Measurements from ENCODE around the gene KCNK5. TPM values are rescaled to one million over a fixed set of nuclear protein-coding genes. Genes with fewer than 3 reads are reported as not detected.

Gene KCNK5
- total RNA-seq, 4 donors from 2014 or later: 16.7 to 20.0 (median 18.4) TPM

DNA sequence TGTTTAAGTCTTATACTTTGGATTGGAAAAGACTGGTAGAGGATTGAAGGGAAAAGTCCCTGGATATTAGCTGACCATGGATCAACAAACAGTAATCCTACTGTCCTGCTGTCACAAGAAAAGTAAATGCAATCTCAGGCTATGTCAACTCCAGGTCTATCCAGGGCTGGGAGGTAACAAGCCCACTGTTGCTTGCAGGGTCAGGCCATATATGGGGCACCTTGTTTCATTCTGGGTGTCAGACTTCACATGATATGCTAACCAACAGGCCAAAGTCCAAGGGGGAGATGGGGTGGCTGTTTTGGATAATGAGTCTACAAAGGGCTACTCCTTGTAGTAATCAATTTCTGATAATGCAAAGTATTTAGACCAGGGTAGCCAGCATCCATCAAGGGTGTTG, 30.7 kb downstream of the KCNK5 start:
- Histone ChIP-seq H3K36me3 (peaks cover 0 to 24% (median 0%) of the 10 kb centered on the region in 3 donors), H3K27ac (no peak overlapping the region), H3K4me1 (peaks cover 0 to 49% (median 16%) of the 10 kb centered on the region in 4 donors), H3K4me3 (no peak overlapping the region), H3K9me3 (no peaks in the 10 kb centered on the region), H3K27me3 (no peaks in the 10 kb centered on the region)
- TF ChIP-seq, protein P1, sequence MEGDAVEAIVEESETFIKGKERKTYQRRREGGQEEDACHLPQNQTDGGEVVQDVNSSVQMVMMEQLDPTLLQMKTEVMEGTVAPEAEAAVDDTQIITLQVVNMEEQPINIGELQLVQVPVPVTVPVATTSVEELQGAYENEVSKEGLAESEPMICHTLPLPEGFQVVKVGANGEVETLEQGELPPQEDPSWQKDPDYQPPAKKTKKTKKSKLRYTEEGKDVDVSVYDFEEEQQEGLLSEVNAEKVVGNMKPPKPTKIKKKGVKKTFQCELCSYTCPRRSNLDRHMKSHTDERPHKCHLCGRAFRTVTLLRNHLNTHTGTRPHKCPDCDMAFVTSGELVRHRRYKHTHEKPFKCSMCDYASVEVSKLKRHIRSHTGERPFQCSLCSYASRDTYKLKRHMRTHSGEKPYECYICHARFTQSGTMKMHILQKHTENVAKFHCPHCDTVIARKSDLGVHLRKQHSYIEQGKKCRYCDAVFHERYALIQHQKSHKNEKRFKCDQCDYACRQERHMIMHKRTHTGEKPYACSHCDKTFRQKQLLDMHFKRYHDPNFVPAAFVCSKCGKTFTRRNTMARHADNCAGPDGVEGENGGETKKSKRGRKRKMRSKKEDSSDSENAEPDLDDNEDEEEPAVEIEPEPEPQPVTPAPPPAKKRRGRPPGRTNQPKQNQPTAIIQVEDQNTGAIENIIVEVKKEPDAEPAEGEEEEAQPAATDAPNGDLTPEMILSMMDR (IDR thresholded peaks at IDR 0.05): no peak
- TF ChIP-seq EP300 (IDR thresholded peaks at IDR 0.05) (no peak), POLR2A (IDR thresholded peaks at IDR 0.05) (no peak)
- no peak for DNase-seq (ENCODE audit: low spot score in 2 of 2)

DNA sequence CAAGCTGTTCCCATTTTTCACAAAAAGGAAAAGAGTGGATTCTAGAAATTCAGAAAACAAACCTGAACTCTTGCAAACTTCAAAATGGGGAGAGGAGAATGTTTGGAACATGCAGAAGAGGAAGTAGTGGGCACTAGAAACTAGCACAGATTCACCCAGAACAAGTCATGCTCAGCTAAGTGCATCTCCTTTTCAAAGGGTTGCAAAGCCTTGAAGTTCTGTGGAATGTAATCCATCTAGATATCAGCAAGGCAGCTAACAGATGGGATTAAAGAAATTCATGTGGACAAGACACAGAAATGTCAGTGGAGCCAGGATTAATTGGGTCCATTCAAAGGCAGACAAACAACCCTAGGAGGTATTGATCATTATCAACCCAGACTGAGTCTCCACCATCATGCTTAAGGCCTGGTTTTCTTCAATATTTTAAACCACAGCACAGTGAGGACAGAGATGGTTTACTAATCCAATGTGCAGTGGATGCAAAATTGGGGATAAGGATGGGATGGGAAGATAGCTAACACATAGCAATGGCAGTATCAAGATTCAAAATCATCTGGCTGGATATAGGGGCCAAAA, 31.3 kb downstream of the KCNK5 start:
- Histone ChIP-seq H3K36me3 (peaks cover 0 to 26% (median 0%) of the 10 kb centered on the region in 3 donors), H3K9me3 (no peaks in the 10 kb centered on the region), H3K27me3 (no peaks in the 10 kb centered on the region), H3K27ac (no peak overlapping the region), H3K4me1 (peaks cover 0 to 49% (median 15%) of the 10 kb centered on the region in 4 donors), H3K4me3 (no peak overlapping the region)
- no peak for DNase-seq (ENCODE audit: low spot score in 2 of 2)
- TF ChIP-seq POLR2A (IDR thresholded peaks at IDR 0.05): no peak
- TF ChIP-seq, protein P1 (IDR thresholded peaks at IDR 0.05): no peak

- Histone ChIP-seq H3K4me1 (peaks cover 0 to 53% (median 17%) of the 10 kb centered on the region in 4 donors), H3K4me3 (no peak overlapping the region), H3K9me3 (no peaks in the 10 kb centered on the region), H3K36me3 (peaks cover 0 to 26% (median 0%) of the 10 kb centered on the region in 3 donors), H3K27ac (peak overlapping the region in 1 of 4 donors; percentile 44), H3K27me3 (no peaks in the 10 kb centered on the region)
- TF ChIP-seq, protein P1 (IDR thresholded peaks at IDR 0.05): no peak
- TF ChIP-seq POLR2A (IDR thresholded peaks at IDR 0.05) (no peak), EP300 (IDR thresholded peaks at IDR 0.05) (no peak)
- WGBS, 2 donors: 82 to 84% methylated on average over 4 of the region's 4 CpGs
- DNase-seq (ENCODE audit: low spot score in 2 of 2): no peak
These were observed 31.8 kb downstream of the KCNK5 start for GRCh38 chr6:39197521-39197920.

DNA sequence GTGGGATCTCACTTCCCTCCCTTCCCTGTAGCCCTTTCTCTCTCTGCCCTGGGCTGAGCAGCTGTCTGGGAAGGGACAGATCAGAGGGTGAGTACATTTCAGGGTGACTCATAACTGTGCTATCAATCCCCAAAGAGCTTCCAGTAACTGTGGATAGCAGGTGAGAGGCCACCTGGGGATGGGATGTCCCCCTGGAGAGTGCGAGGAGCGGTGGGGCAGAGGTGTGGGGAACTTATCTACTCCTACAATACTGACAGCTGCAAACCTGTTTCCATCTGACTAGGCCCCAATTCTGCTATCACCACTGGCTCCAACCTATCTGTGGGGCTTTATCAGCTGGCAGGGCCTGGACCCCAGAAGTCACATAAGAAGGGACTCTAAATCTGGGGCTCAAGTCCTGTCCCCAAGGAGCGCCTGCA, 32.6 kb downstream of the KCNK5 start:
- DNase-seq (ENCODE audit: low spot score in 2 of 2): no peak
- no peak overlapping the region for H3K4me3 ChIP-seq
- TF ChIP-seq EP300 (IDR thresholded peaks at IDR 0.05) (no peak), POLR2A (IDR thresholded peaks at IDR 0.05) (no peak)
- TF ChIP-seq, protein P1 (IDR thresholded peaks at IDR 0.05): no peak
- peak overlapping the region in 3 of 4 donors; percentile 43 to 44 (median 44) for H3K27ac ChIP-seq
- 93 to 94% methylated on average over 3 of the region's 3 CpGs for WGBS, 2 donors
- no peaks in the 10 kb centered on the region for H3K9me3 ChIP-seq
- peaks cover 0 to 61% (median 19%) of the 10 kb centered on the region in 4 donors for H3K4me1 ChIP-seq
- H3K36me3 ChIP-seq: peaks cover 0 to 26% (median 0%) of the 10 kb centered on the region in 3 donors
- no peaks in the 10 kb centered on the region for H3K27me3 ChIP-seq

- Histone ChIP-seq H3K27ac (peak overlapping the region in 2 of 4 donors; percentile 44), H3K9me3 (no peaks in the 10 kb centered on the region), H3K36me3 (peaks cover 0 to 26% (median 0%) of the 10 kb centered on the region in 3 donors), H3K27me3 (no peaks in the 10 kb centered on the region), H3K4me1 (peaks cover 0 to 69% (median 21%) of the 10 kb centered on the region in 4 donors), H3K4me3 (no peak overlapping the region)
- DNase-seq (ENCODE audit: low spot score in 2 of 2): no peak
- WGBS, 2 donors: 95 to 96% methylated on average over 3 of the region's 3 CpGs
- TF ChIP-seq, protein P1 (IDR thresholded peaks at IDR 0.05): no peak
- TF ChIP-seq EP300 (IDR thresholded peaks at IDR 0.05) (no peak), POLR2A (IDR thresholded peaks at IDR 0.05) (no peak)
These were observed 33.4 kb downstream of the KCNK5 start for GRCh38 chr6:39195792-39196385.

All from tibial nerve (tissue), 4 donors.